ENCODE results near the gene BMPR1B.
"Not testable (repeated sequence)": the region's sequence is repeated elsewhere in the genome, so short reads cannot be mapped to it uniquely, and the experiment has no call there.

The BMPR1B gene

DNA sequence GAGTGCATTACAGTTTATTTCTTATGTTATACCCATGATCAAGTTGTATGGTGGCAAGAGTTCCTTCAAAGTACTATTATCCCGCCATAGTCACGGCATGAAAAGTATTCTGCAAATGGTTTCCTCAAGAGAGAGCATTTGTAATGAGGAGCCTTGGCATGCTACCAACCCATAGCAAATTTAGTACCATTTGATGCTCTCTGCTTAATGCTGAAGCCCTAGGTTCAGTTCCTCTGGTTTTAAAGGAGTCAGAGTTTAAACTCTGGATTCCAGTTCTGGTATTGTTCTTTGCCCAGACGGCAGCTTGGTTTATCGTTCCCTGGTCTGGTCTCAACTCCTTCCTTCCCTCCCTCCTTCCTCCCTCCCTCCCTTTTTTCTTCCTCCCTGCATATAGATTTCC, 371.3 kb downstream of the BMPR1B start:
- H3K27ac ChIP-seq (ENCODE audit: insufficient read depth, low read depth, low read length, poor library complexity, severe bottlenecking): no peak overlapping the region
- no peaks in the 10 kb centered on the region for H3K9me3 ChIP-seq (ENCODE audit: control insufficient read depth, low read length)
- WGBS, 2 experiments: 91 to 96% methylated on average over 4 of the region's 4 CpGs
- H3K4me3 ChIP-seq (ENCODE audit: insufficient read depth, low read depth, low read length): no peak overlapping the region
- no peaks in the 10 kb centered on the region for H3K36me3 ChIP-seq (ENCODE audit: control insufficient read depth, insufficient read depth, low read length)
- H3K4me1 ChIP-seq (ENCODE audit: control insufficient read depth, insufficient read depth, low read length): no peaks in the 10 kb centered on the region
- H3K27me3 ChIP-seq (ENCODE audit: control insufficient read depth, insufficient read depth, low read length, poor library complexity, severe bottlenecking): no peaks in the 10 kb centered on the region

DNA sequence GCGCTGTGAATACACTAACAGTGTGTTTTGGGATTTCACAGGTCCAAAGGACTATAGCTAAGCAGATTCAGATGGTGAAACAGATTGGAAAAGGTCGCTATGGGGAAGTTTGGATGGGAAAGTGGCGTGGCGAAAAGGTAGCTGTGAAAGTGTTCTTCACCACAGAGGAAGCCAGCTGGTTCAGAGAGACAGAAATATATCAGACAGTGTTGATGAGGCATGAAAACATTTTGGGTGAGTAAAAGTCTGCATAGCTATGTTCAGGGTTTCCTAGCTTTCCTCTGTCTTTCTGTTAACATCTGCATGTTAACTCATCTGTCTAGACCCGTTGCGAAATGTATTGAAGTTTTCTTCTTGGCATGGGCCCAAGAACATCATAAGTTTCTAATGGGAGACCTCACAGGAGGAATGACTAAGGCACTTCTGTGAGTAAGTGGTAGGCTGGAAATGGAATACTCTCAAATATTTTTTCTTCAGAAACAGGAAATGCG, 372.1 kb downstream of the BMPR1B start:
- Histone ChIP-seq H3K4me3 (ENCODE audit: insufficient read depth, low read depth, low read length) (no peak overlapping the region), H3K36me3 (ENCODE audit: control insufficient read depth, insufficient read depth, low read length) (no peaks in the 10 kb centered on the region), H3K4me1 (ENCODE audit: control insufficient read depth, insufficient read depth, low read length) (no peaks in the 10 kb centered on the region), H3K27me3 (ENCODE audit: control insufficient read depth, insufficient read depth, low read length, poor library complexity, severe bottlenecking) (no peaks in the 10 kb centered on the region), H3K27ac (ENCODE audit: insufficient read depth, low read depth, low read length, poor library complexity, severe bottlenecking) (no peak overlapping the region), H3K9me3 (ENCODE audit: control insufficient read depth, low read length) (no peaks in the 10 kb centered on the region)
- 93 to 95% methylated on average over 7 of the region's 7 CpGs for WGBS, 2 experiments

DNA sequence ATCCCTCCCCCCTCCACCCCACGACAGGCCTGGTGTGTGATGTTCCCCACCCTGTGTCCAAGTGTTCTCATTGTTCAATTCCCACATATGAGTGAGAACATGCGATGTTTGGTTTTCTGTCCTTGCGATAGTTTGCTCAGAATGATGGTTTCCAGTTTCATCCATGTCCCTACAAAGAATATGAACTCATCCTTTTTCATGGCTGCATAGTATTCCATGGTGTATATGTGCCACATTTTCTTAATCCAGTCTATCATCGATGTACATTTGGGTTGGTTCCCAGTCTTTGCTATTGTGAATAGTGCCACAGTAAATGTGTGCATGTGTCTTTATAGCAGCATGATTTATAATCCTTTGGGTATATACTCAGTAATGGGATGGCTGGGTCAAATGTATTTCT, 376.3 kb downstream of the BMPR1B start:
- WGBS, 2 experiments: 94 to 95% methylated on average over 4 of the region's 4 CpGs
- not testable (repeated sequence) for H3K4me1 ChIP-seq (ENCODE audit: control insufficient read depth, insufficient read depth, low read length); H3K4me3 ChIP-seq (ENCODE audit: insufficient read depth, low read depth, low read length); H3K27me3 ChIP-seq (ENCODE audit: control insufficient read depth, insufficient read depth, low read length, poor library complexity, severe bottlenecking); H3K9me3 ChIP-seq (ENCODE audit: control insufficient read depth, low read length); H3K36me3 ChIP-seq (ENCODE audit: control insufficient read depth, insufficient read depth, low read length); H3K27ac ChIP-seq (ENCODE audit: insufficient read depth, low read depth, low read length, poor library complexity, severe bottlenecking)

DNA sequence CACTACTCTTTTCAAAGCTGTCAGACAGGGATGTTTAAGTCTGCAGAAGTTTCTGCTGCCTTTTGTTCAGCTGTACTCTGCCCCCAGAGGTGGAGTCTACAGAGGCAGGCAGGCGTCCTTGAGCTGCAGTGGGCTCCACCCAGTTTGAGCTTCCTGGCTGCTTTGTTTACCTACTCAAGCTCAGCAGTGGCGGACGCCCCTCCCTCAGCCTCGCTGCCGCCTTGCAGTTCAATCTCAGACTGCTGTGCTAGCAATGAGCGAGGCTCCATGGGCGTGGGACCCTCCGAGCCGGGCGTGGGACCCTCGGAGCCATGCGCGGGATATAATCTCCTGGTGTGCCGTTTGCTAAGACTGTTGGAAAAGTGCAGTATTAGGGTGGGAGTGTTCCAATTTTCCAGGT, 381.7 kb downstream of the BMPR1B start:
- H3K27ac ChIP-seq (ENCODE audit: insufficient read depth, low read depth, low read length, poor library complexity, severe bottlenecking); H3K4me3 ChIP-seq (ENCODE audit: insufficient read depth, low read depth, low read length); H3K9me3 ChIP-seq (ENCODE audit: control insufficient read depth, low read length); H3K27me3 ChIP-seq (ENCODE audit: control insufficient read depth, insufficient read depth, low read length, poor library complexity, severe bottlenecking); H3K36me3 ChIP-seq (ENCODE audit: control insufficient read depth, insufficient read depth, low read length); H3K4me1 ChIP-seq (ENCODE audit: control insufficient read depth, insufficient read depth, low read length): not testable (repeated sequence)
- 93 to 95% methylated on average over 14 of the region's 14 CpGs for WGBS, 2 experiments

DNA sequence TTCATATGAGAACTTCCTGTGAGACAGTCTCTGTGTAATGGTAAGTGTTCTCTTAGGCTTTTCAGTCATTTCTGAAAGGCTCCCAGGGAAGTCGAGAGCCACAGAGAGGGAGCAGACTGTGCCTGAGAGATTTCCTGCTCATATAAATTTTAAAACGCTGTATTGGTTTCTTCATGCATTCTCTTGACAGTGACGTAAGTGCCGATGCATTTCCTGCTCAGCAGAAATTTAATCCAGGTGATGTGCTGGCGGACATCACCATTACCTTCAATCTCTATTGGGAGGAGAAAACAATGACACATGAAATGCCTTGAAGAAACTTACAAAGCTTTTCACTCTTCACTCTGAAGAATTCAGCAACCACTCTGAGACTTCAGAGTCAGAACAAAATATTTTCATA, 383.6 kb downstream of the BMPR1B start:
- no peaks in the 10 kb centered on the region for H3K4me1 ChIP-seq (ENCODE audit: control insufficient read depth, insufficient read depth, low read length)
- 94 to 96% methylated on average over 5 of the region's 5 CpGs for WGBS, 2 experiments
- peaks cover 5% of the 10 kb centered on the region for H3K36me3 ChIP-seq (ENCODE audit: control insufficient read depth, insufficient read depth, low read length)
- H3K27ac ChIP-seq (ENCODE audit: insufficient read depth, low read depth, low read length, poor library complexity, severe bottlenecking): no peak overlapping the region
- H3K27me3 ChIP-seq (ENCODE audit: control insufficient read depth, insufficient read depth, low read length, poor library complexity, severe bottlenecking): no peaks in the 10 kb centered on the region
- H3K4me3 ChIP-seq (ENCODE audit: insufficient read depth, low read depth, low read length): no peak overlapping the region
- H3K9me3 ChIP-seq (ENCODE audit: control insufficient read depth, low read length): no peaks in the 10 kb centered on the region

DNA sequence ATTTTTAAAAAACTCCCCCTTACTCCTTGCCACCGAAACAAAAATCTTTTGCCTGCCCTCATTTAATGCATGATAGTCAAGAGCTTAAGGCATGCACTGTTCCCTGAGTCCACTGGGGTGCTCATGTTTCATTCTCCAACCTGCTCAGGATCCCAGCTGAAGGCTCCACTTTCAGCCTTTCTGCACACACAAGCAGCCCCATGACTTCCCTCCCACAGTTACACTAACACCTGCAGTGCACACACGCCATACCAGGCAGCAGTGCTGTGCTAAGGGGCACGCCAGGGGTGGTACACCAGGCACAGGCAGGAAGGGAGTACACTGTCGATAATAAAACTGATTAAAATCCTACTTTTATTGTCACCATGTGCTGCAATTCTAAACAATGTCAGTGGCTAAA, 385.2 kb downstream of the BMPR1B start:
- no peak overlapping the region for H3K27ac ChIP-seq (ENCODE audit: insufficient read depth, low read depth, low read length, poor library complexity, severe bottlenecking)
- no peak overlapping the region for H3K4me3 ChIP-seq (ENCODE audit: insufficient read depth, low read depth, low read length)
- H3K9me3 ChIP-seq (ENCODE audit: control insufficient read depth, low read length): no peaks in the 10 kb centered on the region
- 91% methylated on average over 4 of the region's 4 CpGs for WGBS, 2 experiments
- no peaks in the 10 kb centered on the region for H3K4me1 ChIP-seq (ENCODE audit: control insufficient read depth, insufficient read depth, low read length)
- no peaks in the 10 kb centered on the region for H3K27me3 ChIP-seq (ENCODE audit: control insufficient read depth, insufficient read depth, low read length, poor library complexity, severe bottlenecking)
- H3K36me3 ChIP-seq (ENCODE audit: control insufficient read depth, insufficient read depth, low read length): peaks cover 5% of the 10 kb centered on the region

DNA sequence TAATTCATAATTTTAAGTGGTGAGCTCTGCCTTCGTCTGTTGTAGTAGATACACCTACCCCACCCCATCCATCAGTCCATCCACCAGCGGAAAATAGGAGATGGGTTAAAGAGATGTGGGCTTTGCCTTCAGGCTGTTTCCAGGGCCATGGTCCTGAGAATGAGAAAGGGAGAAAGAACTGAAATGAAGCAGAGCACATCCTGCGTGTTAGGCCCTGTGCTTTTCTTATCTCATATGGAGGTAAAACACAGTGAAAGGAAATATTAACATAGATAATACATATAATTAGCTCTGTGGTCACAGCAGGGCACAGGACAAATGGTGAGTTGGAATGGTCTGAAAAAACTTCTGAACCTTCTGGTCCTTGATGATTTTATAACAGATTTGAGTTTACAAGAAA, 393.5 kb downstream of the BMPR1B start:
- H3K36me3 ChIP-seq (ENCODE audit: control insufficient read depth, insufficient read depth, low read length): no peaks in the 10 kb centered on the region
- H3K4me1 ChIP-seq (ENCODE audit: control insufficient read depth, insufficient read depth, low read length): no peaks in the 10 kb centered on the region
- H3K27me3 ChIP-seq (ENCODE audit: control insufficient read depth, insufficient read depth, low read length, poor library complexity, severe bottlenecking): no peaks in the 10 kb centered on the region
- WGBS, 2 experiments: 100% methylated on average over 1 to 2 of the region's 3 CpGs
- no peaks in the 10 kb centered on the region for H3K9me3 ChIP-seq (ENCODE audit: control insufficient read depth, low read length)
- H3K27ac ChIP-seq (ENCODE audit: insufficient read depth, low read depth, low read length, poor library complexity, severe bottlenecking): no peak overlapping the region
- no peak overlapping the region for H3K4me3 ChIP-seq (ENCODE audit: insufficient read depth, low read depth, low read length)

DNA sequence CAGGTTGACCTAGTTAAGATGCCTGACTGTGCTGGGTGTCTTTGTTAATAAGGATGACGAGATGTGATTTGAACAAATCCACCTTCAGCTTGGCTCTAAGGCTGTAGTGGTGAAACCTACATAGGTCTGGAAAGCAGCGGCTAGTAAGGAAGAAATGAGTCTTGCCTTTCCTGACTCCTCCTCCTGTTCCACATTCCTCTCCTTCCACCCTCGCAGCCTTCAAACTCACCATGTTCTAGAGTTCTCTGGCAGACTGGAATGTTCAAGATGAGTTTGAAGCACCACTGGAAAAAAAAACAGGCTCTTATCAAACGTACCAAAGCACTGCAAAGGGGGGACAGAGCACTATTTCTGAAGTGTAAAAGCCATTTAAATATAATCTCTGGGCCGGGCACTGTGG, 395.4 kb downstream of the BMPR1B start:
- no peaks in the 10 kb centered on the region for H3K9me3 ChIP-seq (ENCODE audit: control insufficient read depth, low read length)
- H3K27ac ChIP-seq (ENCODE audit: insufficient read depth, low read depth, low read length, poor library complexity, severe bottlenecking): no peak overlapping the region
- H3K4me1 ChIP-seq (ENCODE audit: control insufficient read depth, insufficient read depth, low read length): no peaks in the 10 kb centered on the region
- H3K4me3 ChIP-seq (ENCODE audit: insufficient read depth, low read depth, low read length): no peak overlapping the region
- H3K36me3 ChIP-seq (ENCODE audit: control insufficient read depth, insufficient read depth, low read length): no peaks in the 10 kb centered on the region
- no peaks in the 10 kb centered on the region for H3K27me3 ChIP-seq (ENCODE audit: control insufficient read depth, insufficient read depth, low read length, poor library complexity, severe bottlenecking)
- WGBS, 2 experiments: 90 to 95% methylated on average over 5 of the region's 5 CpGs

DNA sequence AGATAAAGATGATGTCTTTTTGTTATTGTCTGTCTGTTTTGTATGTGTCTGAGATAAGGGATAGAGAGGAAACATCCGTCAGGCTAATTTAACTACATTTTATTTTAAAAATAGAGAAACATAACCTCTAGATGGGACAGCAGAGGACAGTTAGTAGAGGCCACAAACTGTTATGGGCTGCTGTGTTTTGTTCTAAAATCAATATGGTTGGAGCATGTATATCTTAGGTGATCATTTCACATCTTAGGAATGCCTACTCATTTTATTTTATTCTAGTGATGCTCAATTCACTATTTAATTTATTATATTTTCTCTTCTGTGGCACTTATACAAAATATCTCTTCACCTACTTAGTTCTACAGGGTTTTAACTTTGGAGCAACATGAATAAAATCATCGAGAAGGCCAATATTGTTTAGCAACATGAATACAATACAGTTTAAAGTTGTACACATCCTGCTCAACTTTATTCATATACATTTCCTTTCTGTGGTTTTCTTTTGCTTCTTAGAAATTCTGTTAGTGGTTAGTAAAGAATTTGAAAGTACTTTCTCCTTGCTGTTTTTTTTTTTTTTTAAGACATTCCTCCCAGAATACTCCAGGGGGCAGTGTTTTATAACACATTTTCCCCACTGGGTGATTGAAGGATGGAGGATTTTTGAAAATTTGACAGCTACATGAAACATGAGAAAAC, 398.1 kb downstream of the BMPR1B start:
- WGBS, 2 experiments: 90 to 100% methylated on average over 1 to 2 of the region's 2 CpGs
- H3K27ac ChIP-seq (ENCODE audit: insufficient read depth, low read depth, low read length, poor library complexity, severe bottlenecking): no peak overlapping the region
- no peaks in the 10 kb centered on the region for H3K27me3 ChIP-seq (ENCODE audit: control insufficient read depth, insufficient read depth, low read length, poor library complexity, severe bottlenecking)
- H3K36me3 ChIP-seq (ENCODE audit: control insufficient read depth, insufficient read depth, low read length): no peaks in the 10 kb centered on the region
- H3K4me3 ChIP-seq (ENCODE audit: insufficient read depth, low read depth, low read length): no peak overlapping the region
- no peaks in the 10 kb centered on the region for H3K4me1 ChIP-seq (ENCODE audit: control insufficient read depth, insufficient read depth, low read length)
- H3K9me3 ChIP-seq (ENCODE audit: control insufficient read depth, low read length): no peaks in the 10 kb centered on the region

DNA sequence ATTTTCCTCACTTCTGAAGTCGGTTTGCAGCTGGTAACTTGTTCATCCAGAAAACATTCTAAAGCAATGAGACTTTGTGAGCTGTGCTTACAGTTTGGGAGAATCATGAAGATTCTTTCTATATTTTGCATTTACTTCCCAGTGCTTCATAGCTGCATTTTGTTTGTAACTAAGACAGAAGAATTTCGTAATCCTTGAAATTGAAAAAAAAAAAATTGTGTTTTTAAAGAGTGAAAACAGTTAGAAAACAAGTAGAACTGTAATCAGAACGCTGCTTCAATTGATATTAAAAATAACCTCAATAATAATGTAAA, 398.7 kb downstream of the BMPR1B start:
- no peaks in the 10 kb centered on the region for H3K9me3 ChIP-seq (ENCODE audit: control insufficient read depth, low read length)
- H3K36me3 ChIP-seq (ENCODE audit: control insufficient read depth, insufficient read depth, low read length): no peaks in the 10 kb centered on the region
- no peak overlapping the region for H3K4me3 ChIP-seq (ENCODE audit: insufficient read depth, low read depth, low read length)
- WGBS, 2 experiments: 50 to 59% methylated on average over 2 to 3 of the region's 3 CpGs
- no peaks in the 10 kb centered on the region for H3K27me3 ChIP-seq (ENCODE audit: control insufficient read depth, insufficient read depth, low read length, poor library complexity, severe bottlenecking)
- H3K27ac ChIP-seq (ENCODE audit: insufficient read depth, low read depth, low read length, poor library complexity, severe bottlenecking): no peak overlapping the region
- peaks cover 3% of the 10 kb centered on the region for H3K4me1 ChIP-seq (ENCODE audit: control insufficient read depth, insufficient read depth, low read length)

DNA sequence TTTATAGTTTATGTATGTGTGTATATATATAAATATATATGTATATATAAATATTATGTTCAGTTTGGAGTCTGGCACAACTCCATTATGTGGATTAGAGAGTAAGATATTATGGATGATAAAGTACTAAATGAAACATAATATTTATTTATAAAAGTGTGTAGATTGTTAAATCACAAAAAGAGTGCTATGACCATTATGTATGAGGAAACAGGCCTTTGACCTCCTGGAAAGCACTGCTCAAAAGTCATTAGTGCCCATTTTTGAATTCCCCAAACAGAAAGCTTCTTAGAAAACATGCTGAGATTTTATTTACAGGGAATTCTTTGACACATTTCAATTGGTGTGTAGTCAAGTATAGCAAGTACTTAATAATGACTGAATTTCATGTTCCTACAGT, 399.8 kb downstream of the BMPR1B start:
- Histone ChIP-seq H3K4me1 (ENCODE audit: control insufficient read depth, insufficient read depth, low read length) (peaks cover 7% of the 10 kb centered on the region), H3K4me3 (ENCODE audit: insufficient read depth, low read depth, low read length) (no peak overlapping the region), H3K9me3 (ENCODE audit: control insufficient read depth, low read length) (no peaks in the 10 kb centered on the region), H3K36me3 (ENCODE audit: control insufficient read depth, insufficient read depth, low read length) (no peaks in the 10 kb centered on the region), H3K27me3 (ENCODE audit: control insufficient read depth, insufficient read depth, low read length, poor library complexity, severe bottlenecking) (no peaks in the 10 kb centered on the region), H3K27ac (ENCODE audit: insufficient read depth, low read depth, low read length, poor library complexity, severe bottlenecking) (no peak overlapping the region)

All from ectodermal cell (in vitro differentiated cells).